Fibroblast of villous mesenchyme (primary cell): ENCODE data around the gene POLE. TPM values are rescaled to one million over a fixed set of nuclear protein-coding genes. Genes with fewer than 3 reads are reported as not detected.

ENCODE experiments used
- DNase-seq: peaks from one replicate; pipeline ENCODE4 v3.0.0-alpha.2; 2010; ENCODE audit warnings: low read depth
- H3K4me3 ChIP-seq: 2 replicates; pipeline ENCODE4 v1.5.1; 2011; ENCODE audit warnings: low read depth, mild to moderate bottlenecking, low read length
- total RNA-seq: library from RNA; depleted of rRNA; stranded (reverse); fragments of >200 nt; gene quantifications from 2 replicates; pipeline ENCODE4 v1.2.3, GENCODE V29; 2012
- TF ChIP-seq, protein P1 (sequence below): IDR thresholded peaks from 2 replicates; pipeline ENCODE4 v1.5.1; 2012; ENCODE audit warnings: low read depth, mild to moderate bottlenecking, low read length; ENCODE audit not compliant: insufficient read depth

Gene POLE
- total RNA-seq, 1 donor = 26.3 TPM

GRCh38 chr12:132608231-132609171, 78.6 kb downstream of the POLE start:
- no peak for DNase-seq
- TF ChIP-seq, protein P1, sequence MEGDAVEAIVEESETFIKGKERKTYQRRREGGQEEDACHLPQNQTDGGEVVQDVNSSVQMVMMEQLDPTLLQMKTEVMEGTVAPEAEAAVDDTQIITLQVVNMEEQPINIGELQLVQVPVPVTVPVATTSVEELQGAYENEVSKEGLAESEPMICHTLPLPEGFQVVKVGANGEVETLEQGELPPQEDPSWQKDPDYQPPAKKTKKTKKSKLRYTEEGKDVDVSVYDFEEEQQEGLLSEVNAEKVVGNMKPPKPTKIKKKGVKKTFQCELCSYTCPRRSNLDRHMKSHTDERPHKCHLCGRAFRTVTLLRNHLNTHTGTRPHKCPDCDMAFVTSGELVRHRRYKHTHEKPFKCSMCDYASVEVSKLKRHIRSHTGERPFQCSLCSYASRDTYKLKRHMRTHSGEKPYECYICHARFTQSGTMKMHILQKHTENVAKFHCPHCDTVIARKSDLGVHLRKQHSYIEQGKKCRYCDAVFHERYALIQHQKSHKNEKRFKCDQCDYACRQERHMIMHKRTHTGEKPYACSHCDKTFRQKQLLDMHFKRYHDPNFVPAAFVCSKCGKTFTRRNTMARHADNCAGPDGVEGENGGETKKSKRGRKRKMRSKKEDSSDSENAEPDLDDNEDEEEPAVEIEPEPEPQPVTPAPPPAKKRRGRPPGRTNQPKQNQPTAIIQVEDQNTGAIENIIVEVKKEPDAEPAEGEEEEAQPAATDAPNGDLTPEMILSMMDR = no peak
- H3K4me3 ChIP-seq = no peak overlapping the region

DNA sequence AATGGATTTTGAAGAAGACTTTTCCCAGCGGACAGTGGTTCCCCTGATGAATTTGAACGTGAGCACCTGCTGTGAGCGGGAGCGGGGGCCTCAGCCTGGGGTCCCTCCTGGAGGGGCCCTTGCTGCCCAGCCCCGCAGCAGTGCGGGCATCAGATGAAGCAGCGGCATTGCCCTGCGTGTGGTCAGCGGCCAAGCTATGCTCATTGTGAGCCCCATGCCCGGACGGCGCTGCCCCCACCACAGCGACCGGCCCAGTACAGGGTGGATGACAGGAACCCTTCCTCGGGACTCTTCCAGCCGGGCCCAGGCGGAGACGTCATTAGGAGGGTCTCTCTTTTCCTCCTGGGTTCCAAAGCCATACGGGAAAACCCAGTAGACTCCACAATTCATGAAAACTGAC, 80.2 kb downstream of the POLE start:
- TF ChIP-seq, protein P1 = no peak
- H3K4me3 ChIP-seq = no peak overlapping the region
- no peak for DNase-seq

DNA sequence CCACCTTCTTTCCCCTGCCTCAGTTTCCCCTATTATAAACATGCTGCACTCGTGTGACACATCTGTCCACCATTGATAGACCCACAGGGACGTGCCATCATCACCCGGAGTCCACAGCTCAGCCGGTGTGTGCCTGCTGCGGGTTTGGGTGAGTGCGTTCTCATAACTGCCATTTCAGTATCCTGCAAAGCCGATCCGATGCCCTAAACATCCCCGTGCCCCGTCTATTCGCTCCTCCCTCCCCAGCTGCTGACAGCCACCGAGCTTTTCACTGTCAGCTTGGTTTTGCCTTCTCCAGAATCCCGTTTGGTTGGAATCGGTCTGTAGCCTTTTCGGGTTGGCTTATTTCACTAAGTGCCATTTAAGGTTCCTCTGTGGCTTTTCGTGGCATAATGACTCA, 80.7 kb downstream of the POLE start:
- DNase-seq = no peak
- TF ChIP-seq, protein P1 = no peak
- no peak overlapping the region for H3K4me3 ChIP-seq

DNA sequence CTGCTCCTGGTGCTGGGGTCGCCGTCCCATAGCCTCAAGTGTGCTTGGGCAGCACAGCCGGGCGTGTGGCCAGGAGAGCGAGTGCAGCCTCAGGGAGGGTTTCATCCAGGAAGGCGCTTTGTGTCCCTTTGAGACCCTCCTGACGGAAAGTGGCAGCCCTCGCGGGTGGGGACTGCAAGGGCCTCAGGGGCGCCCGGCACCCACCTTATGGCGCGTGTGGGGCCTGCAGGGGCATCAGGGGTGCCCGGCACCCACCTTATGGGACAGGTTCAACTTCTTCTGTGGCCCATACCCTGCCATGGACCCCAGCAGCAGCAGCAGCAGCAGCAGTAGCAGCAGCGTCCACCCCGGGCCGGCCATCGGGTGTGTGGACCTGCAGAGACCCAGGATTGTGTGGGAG, 81.2 kb downstream of the POLE start:
- H3K4me3 ChIP-seq = no peak overlapping the region
- TF ChIP-seq, protein P1 = no peak
- DNase-seq = no peak

DNA sequence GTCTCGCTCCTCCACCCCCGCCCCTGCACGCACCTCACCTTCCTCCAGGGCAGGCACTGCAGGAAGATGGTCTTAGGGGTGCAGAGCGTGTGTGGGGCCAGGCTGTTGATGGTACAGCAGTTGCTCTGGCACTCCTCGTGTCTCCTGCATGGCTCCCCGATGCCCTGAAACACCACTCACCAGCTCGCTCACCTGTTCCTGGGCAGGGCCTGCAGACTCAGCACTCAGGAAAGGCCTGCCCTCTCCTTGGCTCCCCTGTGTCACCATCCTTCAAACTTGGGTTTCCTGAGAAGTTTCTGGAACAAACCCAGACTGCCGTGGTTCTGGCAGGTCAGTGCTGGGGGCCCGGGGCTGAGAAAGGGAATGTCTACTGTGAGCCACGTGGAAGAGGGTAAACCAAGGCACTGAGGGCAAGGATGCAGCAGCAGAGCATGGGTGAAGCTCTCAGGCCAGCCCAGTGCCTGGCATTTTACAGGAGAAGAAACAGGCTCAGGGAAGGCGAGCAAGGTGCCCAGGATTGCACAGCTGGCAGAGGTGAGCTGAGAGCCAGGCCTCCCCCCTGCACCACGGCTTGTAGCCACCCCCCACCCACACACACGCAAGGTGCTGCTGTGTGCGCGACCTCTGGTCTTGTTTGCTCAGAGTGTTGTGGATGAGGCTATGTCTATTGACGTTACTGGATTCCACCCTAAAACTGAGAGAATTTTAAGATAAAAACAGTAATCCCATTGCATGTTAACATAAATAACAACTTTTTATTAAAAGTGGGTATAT, 82.3 kb downstream of the POLE start:
- H3K4me3 ChIP-seq = no peak overlapping the region
- no peak for DNase-seq
- TF ChIP-seq, protein P1 = no peak

DNA sequence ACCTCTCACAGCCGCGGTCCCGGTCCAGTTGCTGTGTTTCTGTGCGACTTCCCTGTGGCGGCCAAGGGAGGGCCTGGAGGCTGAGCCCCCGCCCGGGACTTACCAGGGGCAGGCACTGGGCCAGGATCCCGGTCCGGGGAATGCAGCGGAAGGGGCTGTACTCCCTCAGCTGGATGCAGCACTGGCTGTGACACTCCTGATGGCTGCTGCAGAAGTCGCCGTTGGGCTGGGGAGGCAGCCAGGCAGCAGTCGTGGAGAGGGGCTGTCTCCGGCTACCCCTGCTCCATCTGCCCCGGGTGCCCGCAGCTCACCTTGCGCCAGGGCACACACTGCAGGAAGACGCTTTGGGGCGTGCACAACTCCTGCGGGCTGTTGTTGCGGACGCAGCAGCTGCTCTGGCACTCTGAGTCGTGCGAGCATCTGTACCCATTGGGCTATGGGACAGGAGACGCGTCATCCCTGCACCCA, 83.0 kb downstream of the POLE start:
- no peak overlapping the region for H3K4me3 ChIP-seq
- no peak for DNase-seq
- TF ChIP-seq, protein P1 = no peak
